HepG2 (cell line): ENCODE data around the gene SDR39U1. TPM values are rescaled to one million over a fixed set of nuclear protein-coding genes. Genes with fewer than 3 reads are reported as not detected.

Experiments used
- ATF1 ChIP-seq: IDR thresholded peaks from 2 replicates; pipeline ENCODE4 v1.6.1; 2016; ENCODE audit warnings: mild to moderate bottlenecking, control low read depth
- HHEX ChIP-seq: IDR thresholded peaks from 2 replicates; pipeline ENCODE4 v1.6.1; 2016; ENCODE audit warnings: control low read depth
- HNRNPUL1 ChIP-seq: fragments of 200-400 bp; formaldehyde crosslinking; IDR thresholded peaks from 2 replicates; pipeline ENCODE4 v1.6.1; 2017; ENCODE audit warnings: low read depth, mild to moderate bottlenecking, low read length, moderate library complexity
- NCOA5 ChIP-seq: sonication (generic); formaldehyde crosslinking; IDR thresholded peaks from 2 replicates; pipeline ENCODE4 v1.4.0; 2020; ENCODE audit warnings: missing genetic modification reagents
- NFAT5 ChIP-seq: sonication (generic); formaldehyde crosslinking; IDR thresholded peaks from 2 replicates; pipeline ENCODE4 v1.4.0; 2020; ENCODE audit warnings: missing genetic modification reagents
- NFYC ChIP-seq: IDR thresholded peaks from 2 replicates; pipeline ENCODE4 v1.6.1; 2016; ENCODE audit warnings: missing genetic modification reagents, missing compliant biosample characterization
- SIX4 ChIP-seq: sonication (generic); formaldehyde crosslinking; IDR thresholded peaks from 2 replicates; pipeline ENCODE4 v1.4.0; 2020; ENCODE audit warnings: missing genetic modification reagents
- TAF15 ChIP-seq: fragments of 200-400 bp; formaldehyde crosslinking; IDR thresholded peaks from one replicate; pipeline ENCODE4 v1.6.1; 2018; ENCODE audit warnings: mild to moderate bottlenecking, low read depth, low read length; ENCODE audit not compliant: poor library complexity, severe bottlenecking
- YEATS2 ChIP-seq: sonication (generic); formaldehyde crosslinking; IDR thresholded peaks from 2 replicates; pipeline ENCODE4 v1.4.0; 2020; ENCODE audit warnings: missing genetic modification reagents, borderline replicate concordance
- YY1 ChIP-seq: IDR thresholded peaks from 2 replicates; pipeline ENCODE4 v1.6.1; 2011; ENCODE audit warnings: low read length, low read depth, moderate library complexity, mild to moderate bottlenecking; ENCODE audit not compliant: insufficient read depth, insufficient replicate concordance
- ZBED4 ChIP-seq: sonication (generic); formaldehyde crosslinking; IDR thresholded peaks from 2 replicates; pipeline ENCODE4 v1.4.0; 2020; ENCODE audit warnings: missing genetic modification reagents, borderline replicate concordance
- ZNF274 ChIP-seq: sonication (generic); formaldehyde crosslinking; IDR thresholded peaks from 2 replicates; pipeline ENCODE4 v1.5.1; 2020; ENCODE audit warnings: mild to moderate bottlenecking, missing genetic modification reagents
- ZNF335 ChIP-seq: sonication (generic); formaldehyde crosslinking; IDR thresholded peaks from 2 replicates; pipeline ENCODE4 v1.4.0; 2020; ENCODE audit warnings: missing genetic modification reagents
- ZNF484 ChIP-seq: sonication (generic); formaldehyde crosslinking; IDR thresholded peaks from 2 replicates; pipeline ENCODE4 v1.5.1; 2020; ENCODE audit warnings: mild to moderate bottlenecking, low read depth, missing genetic modification reagents, borderline replicate concordance
- ZNF557 ChIP-seq: sonication (generic); formaldehyde crosslinking; IDR thresholded peaks from 2 replicates; pipeline ENCODE4 v1.4.0; 2020; ENCODE audit warnings: missing genetic modification reagents
- ZNF567 ChIP-seq: sonication (generic); formaldehyde crosslinking; IDR thresholded peaks from 2 replicates; pipeline ENCODE4 v1.8.1; 2023; ENCODE audit warnings: mild to moderate bottlenecking, missing genetic modification reagents, borderline replicate concordance
- ZNF619 ChIP-seq: sonication (generic); formaldehyde crosslinking; IDR thresholded peaks from 2 replicates; pipeline ENCODE4 v1.4.0; 2020; ENCODE audit warnings: mild to moderate bottlenecking, missing genetic modification reagents
- ZNF788 ChIP-seq: sonication (generic); formaldehyde crosslinking; IDR thresholded peaks from 2 replicates; pipeline ENCODE4 v1.5.0; 2020; ENCODE audit warnings: mild to moderate bottlenecking, missing genetic modification reagents, borderline replicate concordance
- ZNF878 ChIP-seq: sonication (generic); formaldehyde crosslinking; IDR thresholded peaks from 2 replicates; pipeline ENCODE4 v1.8.1; 2023; ENCODE audit warnings: mild to moderate bottlenecking, missing genetic modification reagents, moderate library complexity
- polyA plus RNA-seq, 8 experiments: library from polyadenylated mRNA; depleted of rRNA in 3 of 8; stranded (reverse) in 7 of 8; unstranded in 1 of 8; fragments of >200 nt; fragmentation: Illumina TruSeq in 4 of 8; extraction: Trizol in 4 of 8; gene quantifications; 2 replicates each; pipeline versions ENCODE4 v1.2.1 to v1.2.3, GENCODE V29; 2011 to 2016; ENCODE audit warnings: low read depth in 4 of 8, missing spikeins in 1 of 8, mixed read lengths in 1 of 8; ENCODE audit not compliant: insufficient read depth in 1 of 8
- total RNA-seq, 5 experiments: library from RNA; depleted of rRNA; stranded (reverse); fragments of >200 nt; fragmentation: Illumina TruSeq; extraction: Trizol; gene quantifications; 2 replicates each; pipeline ENCODE4 v1.2.3, GENCODE V29; 2016; ENCODE audit warnings: low read depth in 1 of 5

The SDR39U1 gene
- total and polyA plus RNA-seq, 2 of the 13 experiments (the other 11 are each of a cell fraction or from before 2014, with no cell fraction given): 34.4 to 129 TPM

- TF ChIP-seq YEATS2 (CRISPR knock-in tag) (no peak), NFYC (CRISPR knock-in tag) (no peak), YY1 (no peak), HNRNPUL1 (no peak), ZNF567 (CRISPR knock-in tag) (0 out of 2 replicates have a peak, but pooled peaks have one; percentile 4), ZNF484 (CRISPR knock-in tag) (0 out of 2 replicates have a peak, but pooled peaks have one; percentile 67), ZNF619 (CRISPR knock-in tag) (no peak; the same call in 1 of the 2 replicates), ZNF335 (CRISPR knock-in tag) (no peak), NCOA5 (peak; percentile 28; the same call in 1 of the 2 replicates), SIX4 (CRISPR knock-in tag) (no peak), ZBED4 (CRISPR knock-in tag) (no peak), ZNF557 (CRISPR knock-in tag) (0 out of 2 replicates have a peak, but pooled peaks have one; percentile 8), NFAT5 (CRISPR knock-in tag) (0 out of 2 replicates have a peak, but pooled peaks have one; percentile 7), ZNF274 (peak; percentile 62; the same call in 1 of the 2 replicates), ATF1 (CRISPR knock-in tag) (no peak), HHEX (peak; percentile 55), ZNF788 (peak; percentile 83; the same call in 1 of the 2 replicates), TAF15 (no peak), ZNF878 (CRISPR knock-in tag) (no peak)
Measured at GRCh38 chr14:24430682-24431568, 11.7 kb downstream of the SDR39U1 start (continued).
